Measurements from ENCODE around the gene SMURF2.

The SMURF2 gene

DNA sequence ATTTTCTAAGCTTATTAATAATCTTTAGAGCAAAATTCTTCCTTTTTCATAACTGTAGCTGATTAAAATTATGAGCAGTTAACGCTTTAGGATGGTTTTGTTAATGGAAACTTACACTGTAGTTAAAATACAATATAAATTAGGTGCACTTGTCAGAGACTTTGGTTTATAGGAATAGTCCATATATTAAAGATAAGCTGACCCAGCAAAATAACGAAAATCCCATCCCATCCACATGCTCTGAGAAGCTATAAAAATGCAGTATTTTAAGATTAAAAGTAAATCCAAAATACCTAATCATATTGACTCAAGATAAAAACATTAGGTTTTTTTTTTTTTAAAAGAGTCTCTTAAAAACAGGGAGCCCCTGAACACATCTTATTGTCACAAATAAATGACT, 117.4 kb downstream of the SMURF2 start:
- H3K4me3 ChIP-seq (replicated peaks; ENCODE audit: low read depth, low read length) = no peak overlapping the region
- H3K36me3 ChIP-seq (ENCODE audit: control insufficient read depth, insufficient read depth, low read length) = peaks cover 4% of the 10 kb centered on the region; the same call in 1 of the 2 replicates
- DNase-seq (ENCODE audit: extremely low read depth, insufficient read length) = no peak
- TF ChIP-seq, protein P1, sequence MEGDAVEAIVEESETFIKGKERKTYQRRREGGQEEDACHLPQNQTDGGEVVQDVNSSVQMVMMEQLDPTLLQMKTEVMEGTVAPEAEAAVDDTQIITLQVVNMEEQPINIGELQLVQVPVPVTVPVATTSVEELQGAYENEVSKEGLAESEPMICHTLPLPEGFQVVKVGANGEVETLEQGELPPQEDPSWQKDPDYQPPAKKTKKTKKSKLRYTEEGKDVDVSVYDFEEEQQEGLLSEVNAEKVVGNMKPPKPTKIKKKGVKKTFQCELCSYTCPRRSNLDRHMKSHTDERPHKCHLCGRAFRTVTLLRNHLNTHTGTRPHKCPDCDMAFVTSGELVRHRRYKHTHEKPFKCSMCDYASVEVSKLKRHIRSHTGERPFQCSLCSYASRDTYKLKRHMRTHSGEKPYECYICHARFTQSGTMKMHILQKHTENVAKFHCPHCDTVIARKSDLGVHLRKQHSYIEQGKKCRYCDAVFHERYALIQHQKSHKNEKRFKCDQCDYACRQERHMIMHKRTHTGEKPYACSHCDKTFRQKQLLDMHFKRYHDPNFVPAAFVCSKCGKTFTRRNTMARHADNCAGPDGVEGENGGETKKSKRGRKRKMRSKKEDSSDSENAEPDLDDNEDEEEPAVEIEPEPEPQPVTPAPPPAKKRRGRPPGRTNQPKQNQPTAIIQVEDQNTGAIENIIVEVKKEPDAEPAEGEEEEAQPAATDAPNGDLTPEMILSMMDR (IDR thresholded peaks at IDR 0.05; ENCODE audit: insufficient read depth, low read length, poor library complexity, severe bottlenecking) = no peak
- no peaks in the 10 kb centered on the region for H3K27me3 ChIP-seq (replicated peaks; ENCODE audit: control insufficient read depth, insufficient read depth, low read length)

DNA sequence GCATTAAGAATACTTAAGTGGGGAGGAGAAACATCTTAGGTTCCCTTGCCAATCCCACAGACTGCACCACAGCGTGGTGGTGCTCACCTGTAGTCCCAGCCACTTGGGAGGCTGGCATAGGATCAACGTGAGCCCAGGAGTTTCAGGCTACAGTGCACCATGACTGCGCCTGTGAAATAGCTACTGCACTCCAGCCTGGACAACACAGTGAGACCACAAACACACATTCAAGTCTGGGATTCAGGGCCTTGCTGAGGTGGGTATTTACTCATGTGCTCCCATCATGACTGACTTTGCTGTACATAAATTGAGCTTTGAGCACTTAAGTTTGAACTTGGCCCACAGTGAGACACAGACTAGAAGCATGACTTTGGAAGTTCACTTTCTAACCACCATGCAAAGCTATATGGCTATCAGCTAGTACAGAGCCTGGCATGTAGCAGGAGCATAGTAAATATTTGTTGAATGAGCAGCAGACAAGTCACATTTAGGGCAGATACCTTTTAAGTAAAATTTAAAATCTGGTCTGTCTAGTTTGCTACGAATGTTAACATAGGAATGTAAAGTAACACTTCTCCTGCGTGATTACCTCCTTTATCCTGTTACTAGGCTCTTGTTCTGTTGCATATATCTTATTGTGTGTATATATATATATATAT, 121.9 kb downstream of the SMURF2 start:
- H3K4me3 ChIP-seq (replicated peaks; ENCODE audit: low read depth, low read length) = no peak overlapping the region
- H3K36me3 ChIP-seq (ENCODE audit: control insufficient read depth, insufficient read depth, low read length) = peaks cover 13% of the 10 kb centered on the region
- TF ChIP-seq, protein P1 (IDR thresholded peaks at IDR 0.05; ENCODE audit: insufficient read depth, low read length, poor library complexity, severe bottlenecking) = no peak
- DNase-seq (ENCODE audit: extremely low read depth, insufficient read length) = no peak
- H3K27me3 ChIP-seq (replicated peaks; ENCODE audit: control insufficient read depth, insufficient read depth, low read length) = no peaks in the 10 kb centered on the region

DNA sequence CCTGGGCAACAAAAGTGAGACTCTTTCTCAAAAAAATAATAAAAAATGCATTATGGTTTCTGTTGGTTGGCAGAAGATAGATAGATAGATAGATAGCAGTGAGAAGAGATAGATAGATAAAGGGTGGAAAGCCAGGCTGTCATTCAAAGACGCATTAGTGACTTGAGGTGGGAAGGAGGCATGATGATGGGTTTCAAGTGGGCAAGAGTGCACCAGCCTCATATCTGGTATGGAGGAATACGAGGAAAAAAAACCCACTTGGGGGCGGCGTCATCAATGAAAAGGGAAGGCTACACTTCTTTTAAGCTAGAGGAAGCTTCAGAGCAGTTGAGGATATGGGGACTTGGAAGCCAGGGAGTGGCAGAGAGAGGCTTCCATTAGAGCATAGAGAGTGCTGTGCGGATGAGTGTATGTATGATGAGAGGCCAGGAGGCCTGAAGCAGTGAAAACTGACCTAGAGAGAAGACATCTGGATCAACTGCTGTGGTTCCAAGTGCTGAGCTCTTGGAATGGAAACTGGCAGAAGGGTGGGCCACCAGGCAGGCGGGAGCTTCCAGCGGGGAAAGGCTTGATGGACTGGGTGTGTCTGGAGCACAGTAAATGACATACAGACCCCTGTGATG, 123.5 kb downstream of the SMURF2 start:
- TF ChIP-seq, protein P1 (IDR thresholded peaks at IDR 0.05; ENCODE audit: insufficient read depth, low read length, poor library complexity, severe bottlenecking) = no peak
- Histone ChIP-seq H3K36me3 (ENCODE audit: control insufficient read depth, insufficient read depth, low read length) (peaks cover 21% of the 10 kb centered on the region), H3K4me3 (replicated peaks; ENCODE audit: low read depth, low read length) (no peak overlapping the region), H3K27me3 (replicated peaks; ENCODE audit: control insufficient read depth, insufficient read depth, low read length) (no peaks in the 10 kb centered on the region)
- no peak for DNase-seq (ENCODE audit: extremely low read depth, insufficient read length)

DNA sequence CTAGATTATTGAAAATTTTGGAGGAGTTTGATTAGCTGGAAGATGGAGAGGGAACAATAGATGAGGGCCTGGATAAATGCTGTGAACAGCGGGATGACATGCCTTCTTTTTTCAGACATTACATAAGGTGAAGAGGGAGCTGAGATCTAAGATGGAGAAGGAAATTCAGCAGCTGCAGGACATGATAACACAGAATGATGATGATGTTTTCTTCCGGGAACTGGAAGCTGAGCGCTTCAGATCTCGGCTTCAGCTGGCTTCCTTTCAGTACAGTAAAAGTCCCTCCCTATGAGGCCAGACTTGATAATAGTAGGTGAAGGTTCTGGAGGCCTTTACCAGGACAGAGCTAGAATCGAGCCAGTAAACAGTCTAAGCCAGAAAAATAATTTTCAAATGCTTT, 124.6 kb downstream of the SMURF2 start:
- TF ChIP-seq, protein P1 (IDR thresholded peaks at IDR 0.05; ENCODE audit: insufficient read depth, low read length, poor library complexity, severe bottlenecking) = no peak
- DNase-seq (ENCODE audit: extremely low read depth, insufficient read length) = no peak
- no peak overlapping the region for H3K4me3 ChIP-seq (replicated peaks; ENCODE audit: low read depth, low read length)
- no peaks in the 10 kb centered on the region for H3K27me3 ChIP-seq (replicated peaks; ENCODE audit: control insufficient read depth, insufficient read depth, low read length)
- peaks cover 21% of the 10 kb centered on the region for H3K36me3 ChIP-seq (ENCODE audit: control insufficient read depth, insufficient read depth, low read length)

DNA sequence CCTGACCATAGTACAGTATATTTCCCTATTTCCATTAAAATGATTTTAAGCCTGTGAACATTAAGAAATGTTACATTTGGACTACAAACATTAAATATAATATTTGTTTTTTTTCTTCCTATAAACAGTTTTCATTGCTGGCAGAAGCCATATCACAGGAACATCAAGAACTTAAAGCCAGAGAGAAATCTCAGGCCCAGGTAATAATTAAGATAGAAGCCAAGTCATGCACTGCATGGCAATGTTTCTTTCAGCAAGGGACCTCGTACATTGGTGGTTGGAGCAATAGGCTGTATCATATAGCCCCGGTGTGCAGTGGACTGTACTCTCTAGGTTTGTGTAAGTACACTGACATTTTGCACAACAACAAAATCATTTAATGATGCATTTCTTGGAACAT, 125.2 kb downstream of the SMURF2 start:
- Histone ChIP-seq H3K36me3 (ENCODE audit: control insufficient read depth, insufficient read depth, low read length) (peaks cover 26% of the 10 kb centered on the region), H3K27me3 (replicated peaks; ENCODE audit: control insufficient read depth, insufficient read depth, low read length) (no peaks in the 10 kb centered on the region), H3K4me3 (replicated peaks; ENCODE audit: low read depth, low read length) (no peak overlapping the region)
- TF ChIP-seq, protein P1 (IDR thresholded peaks at IDR 0.05; ENCODE audit: insufficient read depth, low read length, poor library complexity, severe bottlenecking) = no peak
- no peak for DNase-seq (ENCODE audit: extremely low read depth, insufficient read length)
